PC-3 (cell line): Measurements from ENCODE around the gene TRIM56.

Experiments
- CTCF ChIP-seq: fragments of 300-600 bp; sonication (generic); conservative IDR thresholded peaks from 2 replicates; pipeline ENCODE4 v1.5.1; 2017; ENCODE audit warnings: antibody characterized with exemption, low read depth, mild to moderate bottlenecking, low read length
- EZH2 ChIP-seq: fragments of 300-600 bp; sonication (generic); IDR thresholded peaks from one replicate; pipeline ENCODE4 v1.6.1; 2017; ENCODE audit warnings: antibody characterized with exemption, mild to moderate bottlenecking, low read length; ENCODE audit not compliant: unreplicated experiment
- EZH2phosphoT487 ChIP-seq: fragments of 300-600 bp; sonication (generic); IDR thresholded peaks from 2 replicates; pipeline ENCODE4 v1.6.1; 2018; ENCODE audit warnings: mild to moderate bottlenecking, antibody characterized with exemption, low read length, borderline replicate concordance

GRCh38 chr7:101097561-101097960, 12.3 kb downstream of the TRIM56 start:
- TF ChIP-seq CTCF (no peak), EZH2 (no peak), EZH2phosphoT487 (no peak)
